ENCODE measurements around the gene SSB. TPM values are rescaled to one million over a fixed set of nuclear protein-coding genes. Genes with fewer than 3 reads are reported as not detected.

Gene SSB
- total and polyA plus RNA-seq, 3 experiments from 2014 or later: 101 to 153 (median 113) TPM

- no peaks in the 10 kb centered on the region for H3K9me3 ChIP-seq (ENCODE audit: low read length)
- no peaks in the 10 kb centered on the region for H3K27me3 ChIP-seq (ENCODE audit: insufficient read depth, low read length, poor library complexity, severe bottlenecking)
- H3K27ac Mint-ChIP-seq: no peak overlapping the region
- H3K4me1 Mint-ChIP-seq: peaks cover 15 to 18% (median 17%) of the 10 kb centered on the region in 3 donors
- H3K4me3 Mint-ChIP-seq: peak overlapping the region in 1 of 7 donors; percentile 10
- no peaks in the 10 kb centered on the region for H3K9me3 Mint-ChIP-seq
- H3K4me3 ChIP-seq (ENCODE audit: low read length): no peak overlapping the region
- no peaks in the 10 kb centered on the region for H3K36me3 ChIP-seq (ENCODE audit: insufficient read depth, low read length)
- H3K36me3 Mint-ChIP-seq: peaks cover 0 to 7% (median 0%) of the 10 kb centered on the region in 3 donors
- ChIA-PET CTCF (interaction anchor here (0.9 to 1.4 kb wide), 3 partner anchors 27 to 32 kb away, joined by 3 to 6 read pairs (median 4); partner anchors contain the start of gene METTL5), POLR2A (no interaction called here)
- H3K4me1 ChIP-seq (ENCODE audit: insufficient read depth, low read length): peaks cover 10% of the 10 kb centered on the region
- H3K27me3 Mint-ChIP-seq: peaks cover 0 to 3% of the 10 kb centered on the region in 2 donors
- DNase-seq: no peak
- H3K27ac ChIP-seq (ENCODE audit: low read depth, low read length): no peak overlapping the region
Observed at GRCh38 chr2:169795181-169795580, 3.5 kb upstream of the SSB start.

GRCh38 chr2:169796441-169796840 lies 2.2 kb upstream of the SSB start:
- Mint-ChIP-seq H3K4me3 (peak overlapping the region in 2 of 7 donors; percentile 33 to 73), H3K4me1 (peaks cover 23 to 29% (median 28%) of the 10 kb centered on the region in 3 donors), H3K9me3 (no peaks in the 10 kb centered on the region), H3K27ac (peak overlapping the region in 2 of 8 donors; percentile 36 to 83), H3K36me3 (peaks cover 0 to 12% (median 2%) of the 10 kb centered on the region in 3 donors), H3K27me3 (peaks cover 0 to 3% of the 10 kb centered on the region in 2 donors)
- Histone ChIP-seq H3K27me3 (ENCODE audit: insufficient read depth, low read length, poor library complexity, severe bottlenecking) (no peaks in the 10 kb centered on the region), H3K4me1 (ENCODE audit: insufficient read depth, low read length) (peaks cover 18% of the 10 kb centered on the region), H3K9me3 (ENCODE audit: low read length) (no peaks in the 10 kb centered on the region), H3K27ac (ENCODE audit: low read depth, low read length) (no peak overlapping the region), H3K4me3 (ENCODE audit: low read length) (no peak overlapping the region), H3K36me3 (ENCODE audit: insufficient read depth, low read length) (no peaks in the 10 kb centered on the region)
- no peak for DNase-seq
- ChIA-PET CTCF (no interaction called here), POLR2A (no interaction called here)

GRCh38 chr2:169797601-169798000 lies 1.1 kb upstream of the SSB start:
- ChIA-PET CTCF (interaction anchor here (1.5 to 1.6 kb wide), 2 partner anchors 27 to 30 kb away, joined by 3 read pairs; partner anchors contain the start of genes METTL5 and UBR3), POLR2A (no interaction called here)
- H3K4me3 Mint-ChIP-seq: peak overlapping the region in 6 of 7 donors; percentile 32 to 91 (median 66)
- no peak overlapping the region for H3K4me3 ChIP-seq (ENCODE audit: low read length)
- DNase-seq: no peak
- H3K9me3 ChIP-seq (ENCODE audit: low read length): no peaks in the 10 kb centered on the region
- peaks cover 0 to 21% (median 4%) of the 10 kb centered on the region in 3 donors for H3K36me3 Mint-ChIP-seq
- H3K9me3 Mint-ChIP-seq: no peaks in the 10 kb centered on the region
- H3K4me1 Mint-ChIP-seq: peaks cover 31 to 39% (median 38%) of the 10 kb centered on the region in 3 donors
- H3K27ac Mint-ChIP-seq: peak overlapping the region in 3 of 8 donors; percentile 12 to 95 (median 71)
- no peaks in the 10 kb centered on the region for H3K27me3 ChIP-seq (ENCODE audit: insufficient read depth, low read length, poor library complexity, severe bottlenecking)
- peaks cover 9% of the 10 kb centered on the region for H3K36me3 ChIP-seq (ENCODE audit: insufficient read depth, low read length)
- peaks cover 27% of the 10 kb centered on the region for H3K4me1 ChIP-seq (ENCODE audit: insufficient read depth, low read length)
- H3K27me3 Mint-ChIP-seq: no peaks in the 10 kb centered on the region
- H3K27ac ChIP-seq (ENCODE audit: low read depth, low read length): no peak overlapping the region

GRCh38 chr2:169798397-169798717 lies 314 bp upstream of the SSB start:
- POLR2A ChIA-PET: interaction anchor here (0.8 to 2.1 kb wide), 6 partner anchors 10 to 225 kb away, joined by 4 to 15 read pairs (median 9); partner anchors contain the start of genes FASTKD1, METTL5, PPIG and UBR3
- peak overlapping the region; percentile 96 for H3K27ac ChIP-seq (ENCODE audit: low read depth, low read length)
- H3K9me3 ChIP-seq (ENCODE audit: low read length): no peaks in the 10 kb centered on the region
- H3K27me3 Mint-ChIP-seq: no peaks in the 10 kb centered on the region
- H3K4me3 ChIP-seq (ENCODE audit: low read length): peak overlapping the region; percentile 81
- CTCF ChIA-PET: interaction anchor here (1.0 to 1.6 kb wide), 3 partner anchors 26 to 270 kb away, joined by 3 read pairs; partner anchors contain the start of genes METTL5 and UBR3
- peaks cover 27% of the 10 kb centered on the region for H3K4me1 ChIP-seq (ENCODE audit: insufficient read depth, low read length)
- H3K4me1 Mint-ChIP-seq: peaks cover 33 to 46% (median 44%) of the 10 kb centered on the region in 3 donors
- H3K27me3 ChIP-seq (ENCODE audit: insufficient read depth, low read length, poor library complexity, severe bottlenecking): no peaks in the 10 kb centered on the region
- peak overlapping the region; percentile 87 to 98 (median 90) for H3K27ac Mint-ChIP-seq
- peak overlapping the region; percentile 84 to 98 (median 91) for H3K4me3 Mint-ChIP-seq
- no peak for DNase-seq
- H3K36me3 Mint-ChIP-seq: peaks cover 0 to 25% (median 6%) of the 10 kb centered on the region in 3 donors
- H3K36me3 ChIP-seq (ENCODE audit: insufficient read depth, low read length): peaks cover 9% of the 10 kb centered on the region
- no peaks in the 10 kb centered on the region for H3K9me3 Mint-ChIP-seq

- H3K9me3 ChIP-seq (ENCODE audit: low read length): no peaks in the 10 kb centered on the region
- POLR2A ChIA-PET: no interaction called here
- peaks cover 0 to 64% (median 7%) of the 10 kb centered on the region in 3 donors for H3K36me3 Mint-ChIP-seq
- peak overlapping the region in 1 of 7 donors; percentile 44 for H3K4me3 Mint-ChIP-seq
- H3K36me3 ChIP-seq (ENCODE audit: insufficient read depth, low read length): peaks cover 43% of the 10 kb centered on the region
- DNase-seq: no peak
- peaks cover 31 to 56% (median 52%) of the 10 kb centered on the region in 3 donors for H3K4me1 Mint-ChIP-seq
- no peak overlapping the region for H3K4me3 ChIP-seq (ENCODE audit: low read length)
- no peaks in the 10 kb centered on the region for H3K27me3 ChIP-seq (ENCODE audit: insufficient read depth, low read length, poor library complexity, severe bottlenecking)
- peak overlapping the region in 1 of 8 donors; percentile 45 for H3K27ac Mint-ChIP-seq
- CTCF ChIA-PET: interaction anchor here (0.7 to 0.9 kb wide), 2 partner anchors 10 to 21 kb away, joined by 3 read pairs; partner anchors contain the start of gene METTL5
- no peaks in the 10 kb centered on the region for H3K27me3 Mint-ChIP-seq
- no peaks in the 10 kb centered on the region for H3K9me3 Mint-ChIP-seq
- no peak overlapping the region for H3K27ac ChIP-seq (ENCODE audit: low read depth, low read length)
- peaks cover 24% of the 10 kb centered on the region for H3K4me1 ChIP-seq (ENCODE audit: insufficient read depth, low read length)
Observed at GRCh38 chr2:169803480-169803879, 4.8 kb downstream of the SSB start.

- Mint-ChIP-seq H3K4me3 (no peak overlapping the region), H3K36me3 (peaks cover 5 to 75% (median 21%) of the 10 kb centered on the region in 3 donors), H3K4me1 (peaks cover 12 to 32% (median 29%) of the 10 kb centered on the region in 3 donors), H3K27ac (peak overlapping the region in 6 of 8 donors; percentile 35 to 63 (median 48)), H3K27me3 (no peaks in the 10 kb centered on the region), H3K9me3 (no peaks in the 10 kb centered on the region)
- DNase-seq: no peak
- Histone ChIP-seq H3K27me3 (ENCODE audit: insufficient read depth, low read length, poor library complexity, severe bottlenecking) (no peaks in the 10 kb centered on the region), H3K4me3 (ENCODE audit: low read length) (no peak overlapping the region), H3K9me3 (ENCODE audit: low read length) (no peaks in the 10 kb centered on the region), H3K36me3 (ENCODE audit: insufficient read depth, low read length) (peaks cover 52% of the 10 kb centered on the region), H3K4me1 (ENCODE audit: insufficient read depth, low read length) (peaks cover 9% of the 10 kb centered on the region), H3K27ac (ENCODE audit: low read depth, low read length) (no peak overlapping the region)
- ChIA-PET POLR2A (no interaction called here), CTCF (no interaction called here)
Observed at GRCh38 chr2:169806586-169806985, 7.9 kb downstream of the SSB start.

- no peaks in the 10 kb centered on the region for H3K9me3 Mint-ChIP-seq
- Histone ChIP-seq H3K27me3 (ENCODE audit: insufficient read depth, low read length, poor library complexity, severe bottlenecking) (no peaks in the 10 kb centered on the region), H3K9me3 (ENCODE audit: low read length) (no peaks in the 10 kb centered on the region), H3K27ac (ENCODE audit: low read depth, low read length) (no peak overlapping the region), H3K36me3 (ENCODE audit: insufficient read depth, low read length) (peaks cover 53% of the 10 kb centered on the region), H3K4me3 (ENCODE audit: low read length) (no peak overlapping the region), H3K4me1 (ENCODE audit: insufficient read depth, low read length) (no peaks in the 10 kb centered on the region)
- DNase-seq: no peak
- CTCF ChIA-PET: no interaction called here
- H3K27ac Mint-ChIP-seq: peak overlapping the region in 2 of 8 donors; percentile 12 to 45
- peaks cover 1 to 16% (median 14%) of the 10 kb centered on the region in 3 donors for H3K4me1 Mint-ChIP-seq
- peaks cover 5 to 78% (median 23%) of the 10 kb centered on the region in 3 donors for H3K36me3 Mint-ChIP-seq
- no peak overlapping the region for H3K4me3 Mint-ChIP-seq
- H3K27me3 Mint-ChIP-seq: no peaks in the 10 kb centered on the region
- POLR2A ChIA-PET: interaction anchor here (1.0 kb wide), 1 partner anchor 9 kb away, joined by 6 read pairs; the partner anchor contains the start of gene SSB
Observed at GRCh38 chr2:169808221-169808620, 9.6 kb downstream of the SSB start.

- no peaks in the 10 kb centered on the region for H3K4me1 ChIP-seq (ENCODE audit: insufficient read depth, low read length)
- H3K9me3 ChIP-seq (ENCODE audit: low read length): no peaks in the 10 kb centered on the region
- no peak overlapping the region for H3K27ac ChIP-seq (ENCODE audit: low read depth, low read length)
- peaks cover 29 to 89% (median 33%) of the 10 kb centered on the region in 3 donors for H3K36me3 Mint-ChIP-seq
- peaks cover 39% of the 10 kb centered on the region for H3K36me3 ChIP-seq (ENCODE audit: insufficient read depth, low read length)
- no peaks in the 10 kb centered on the region for H3K27me3 Mint-ChIP-seq
- ChIA-PET POLR2A (interaction anchor here (0.5 to 1.2 kb wide), 2 partner anchors 11 to 13 kb away, joined by 3 to 4 read pairs; partner anchors contain the start of gene UBR3), CTCF (interaction anchor here (1.0 to 2.8 kb wide), 3 partner anchors 9 to 12 kb away, joined by 3 to 11 read pairs (median 3); partner anchors contain the start of genes METTL5 and UBR3)
- H3K4me1 Mint-ChIP-seq: peaks cover 12 to 44% (median 40%) of the 10 kb centered on the region in 3 donors
- peaks cover 0 to 2% (median 0%) of the 10 kb centered on the region in 5 donors for H3K9me3 Mint-ChIP-seq
- no peaks in the 10 kb centered on the region for H3K27me3 ChIP-seq (ENCODE audit: insufficient read depth, low read length, poor library complexity, severe bottlenecking)
- peak overlapping the region in 1 of 8 donors; percentile 32 for H3K27ac Mint-ChIP-seq
- H3K4me3 Mint-ChIP-seq: no peak overlapping the region
- no peak for DNase-seq
- no peak overlapping the region for H3K4me3 ChIP-seq (ENCODE audit: low read length)
Observed at GRCh38 chr2:169815849-169816248, 17.2 kb downstream of the SSB start.

Data from CD8-positive, alpha-beta memory T cell (primary cell).